GM12891 (cell line): ENCODE measurements around the gene ZDHHC6.
"Not testable (repeated sequence)": the region's sequence is repeated elsewhere in the genome, so short reads cannot be mapped to it uniquely, and the experiment has no call there.

Experiments
- DNase-seq: peaks from one replicate; pipeline ENCODE4 v3.0.0; 2011; ENCODE audit warnings: low spot score; ENCODE audit not compliant: insufficient read length
- FAIRE-seq: peaks from 2 replicates; lab custom pipeline; 2011; peaks lifted over from hg19 to GRCh38; lab: Jason Lieb, UNC
- PAX5 ChIP-seq: IDR thresholded peaks from 2 replicates; pipeline ENCODE4 v1.6.1; 2011; ENCODE audit warnings: low read length, moderate library complexity, mild to moderate bottlenecking; ENCODE audit not compliant: insufficient read depth, severe bottlenecking
- POLR2A ChIP-seq: IDR thresholded peaks from 2 replicates; pipeline ENCODE4 v1.6.1; 2011; ENCODE audit warnings: low read depth, low read length, control low read depth
- POLR2AphosphoS5 ChIP-seq: IDR thresholded peaks from 2 replicates; pipeline ENCODE4 v1.6.1; 2011; ENCODE audit warnings: low read depth, low read length, control low read depth
- POU2F2 ChIP-seq: IDR thresholded peaks from 2 replicates; pipeline ENCODE4 v1.6.1; 2011; ENCODE audit warnings: low read depth, mild to moderate bottlenecking, control low read depth, low read length, moderate library complexity
- SPI1 ChIP-seq: IDR thresholded peaks from 2 replicates; pipeline ENCODE4 v1.6.1; 2011; ENCODE audit warnings: low read depth, low read length, control low read depth
- TAF1 ChIP-seq: IDR thresholded peaks from 2 replicates; pipeline ENCODE4 v1.6.1; 2011; ENCODE audit warnings: low read depth, low read length, control low read depth

Gene ZDHHC6

GRCh38 chr10:112424651-112425050 lies 22.1 kb downstream of the ZDHHC6 start:
- no peak for TF ChIP-seq PAX5
- FAIRE-seq (no peak), DNase-seq (no peak)

DNA sequence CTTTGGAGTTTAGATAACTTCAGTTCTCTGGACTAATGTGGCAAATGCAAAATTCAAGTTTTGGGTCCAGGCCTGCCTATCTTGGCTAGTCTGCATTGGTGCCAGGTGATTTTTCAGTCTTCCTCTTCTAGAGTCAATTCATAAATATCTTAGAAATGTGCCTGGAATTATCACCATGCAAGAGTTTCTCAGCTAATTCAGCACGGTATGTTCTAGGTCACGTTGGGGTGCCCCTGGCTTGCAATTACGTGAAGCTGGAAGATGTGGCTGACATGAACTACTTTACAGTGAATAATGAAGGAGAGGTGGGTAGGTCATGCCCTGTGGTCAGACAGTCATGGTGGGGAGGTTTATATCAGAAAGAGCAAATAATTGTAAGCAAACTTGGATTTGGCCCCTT lies 25.0 kb downstream of the ZDHHC6 start:
- no peak for TF ChIP-seq TAF1
- TF ChIP-seq POLR2A: no peak
- TF ChIP-seq POLR2AphosphoS5: no peak
- TF ChIP-seq POU2F2: no peak
- TF ChIP-seq SPI1: no peak
- no peak for TF ChIP-seq PAX5
- DNase-seq (no peak), FAIRE-seq (no peak)

GRCh38 chr10:112412696-112413095 lies 34.0 kb downstream of the ZDHHC6 start:
- TF ChIP-seq SPI1: no peak
- TF ChIP-seq POLR2A: no peak
- no peak for TF ChIP-seq TAF1
- TF ChIP-seq PAX5: no peak
- no peak for TF ChIP-seq POLR2AphosphoS5
- no peak for TF ChIP-seq POU2F2
- DNase-seq: no peak
- no peak for FAIRE-seq

GRCh38 chr10:112409755-112410154 lies 37.0 kb downstream of the ZDHHC6 start:
- FAIRE-seq: no peak
- DNase-seq: no peak
- TF ChIP-seq PAX5: no peak
- TF ChIP-seq POLR2AphosphoS5: no peak
- TF ChIP-seq TAF1: no peak
- no peak for TF ChIP-seq POLR2A
- TF ChIP-seq POU2F2: no peak
- TF ChIP-seq SPI1: no peak

DNA sequence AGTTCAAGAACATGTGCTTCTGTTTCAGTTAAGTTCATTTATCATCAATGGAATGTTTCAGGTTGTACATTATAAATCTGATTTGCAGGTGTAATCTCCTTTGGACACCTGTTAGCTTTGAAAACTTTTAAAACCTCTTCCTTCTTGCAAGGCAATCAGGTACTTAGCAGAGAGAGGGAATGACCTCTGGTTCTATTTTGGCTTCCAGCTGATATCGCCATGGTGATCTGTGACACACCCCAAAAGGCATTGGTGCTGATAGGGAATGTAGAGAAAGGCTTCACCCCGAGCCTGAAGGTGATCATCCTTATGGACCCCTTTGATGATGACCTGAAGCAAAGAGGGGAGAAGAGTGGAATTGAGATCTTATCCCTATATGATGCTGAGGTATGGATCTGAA lies 37.4 kb downstream of the ZDHHC6 start:
- FAIRE-seq (no peak), DNase-seq (no peak)
- TF ChIP-seq SPI1 (no peak), POU2F2 (no peak), POLR2AphosphoS5 (no peak), TAF1 (no peak), PAX5 (no peak), POLR2A (no peak)

- TF ChIP-seq TAF1: no peak
- TF ChIP-seq POLR2A: no peak
- TF ChIP-seq POLR2AphosphoS5: no peak
- no peak for TF ChIP-seq PAX5
- DNase-seq (no peak), FAIRE-seq (no peak)
These were observed 39.0 kb downstream of the ZDHHC6 start for GRCh38 chr10:112407696-112408095.

DNA sequence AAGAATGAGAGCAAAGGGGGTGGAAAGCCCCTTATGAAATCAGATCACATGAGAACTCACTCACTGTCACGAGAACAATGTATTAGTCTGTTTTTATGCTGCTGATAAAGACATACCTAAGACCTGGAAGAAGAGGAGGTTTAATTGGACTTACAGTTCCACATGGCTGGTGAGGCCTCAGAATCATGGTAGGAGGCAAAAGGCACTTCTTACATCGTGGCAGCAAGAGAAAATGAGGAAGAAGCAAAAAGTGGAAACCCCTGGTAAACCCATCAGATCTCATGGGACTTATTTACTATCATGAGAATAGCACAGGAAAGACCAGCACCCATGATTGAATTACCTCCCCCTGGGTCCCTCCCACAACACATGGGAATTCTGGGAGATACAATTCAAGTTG lies 39.9 kb downstream of the ZDHHC6 start:
- FAIRE-seq, DNase-seq: not testable (repeated sequence)

DNA sequence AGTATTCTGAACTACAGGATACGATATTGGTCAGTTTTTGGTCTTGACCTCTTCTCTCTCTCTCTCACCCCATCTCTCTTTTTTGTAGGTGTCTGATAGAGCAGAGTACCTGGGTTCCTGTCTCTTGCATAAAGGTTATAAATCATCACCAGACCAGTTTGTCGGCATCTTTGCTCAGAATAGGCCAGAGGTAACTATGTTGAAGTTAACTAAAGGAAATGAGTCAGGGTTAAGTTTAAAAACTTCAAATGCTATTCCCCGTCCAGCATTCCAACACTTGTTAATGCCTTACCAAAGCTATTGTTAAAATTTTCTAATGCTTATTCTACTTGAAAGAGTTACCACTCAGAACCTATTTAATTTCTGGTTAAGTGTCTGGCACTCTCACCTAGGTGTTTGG lies 42.1 kb downstream of the ZDHHC6 start:
- FAIRE-seq (no peak), DNase-seq (no peak)
- TF ChIP-seq TAF1 (no peak), SPI1 (no peak), PAX5 (no peak), POU2F2 (no peak), POLR2A (no peak), POLR2AphosphoS5 (no peak)

GRCh38 chr10:112402917-112403316 lies 43.8 kb downstream of the ZDHHC6 start:
- TF ChIP-seq PAX5: no peak
- TF ChIP-seq POLR2AphosphoS5: no peak
- no peak for TF ChIP-seq SPI1
- TF ChIP-seq TAF1: no peak
- no peak for TF ChIP-seq POU2F2
- TF ChIP-seq POLR2A: no peak
- FAIRE-seq (no peak), DNase-seq (no peak)

DNA sequence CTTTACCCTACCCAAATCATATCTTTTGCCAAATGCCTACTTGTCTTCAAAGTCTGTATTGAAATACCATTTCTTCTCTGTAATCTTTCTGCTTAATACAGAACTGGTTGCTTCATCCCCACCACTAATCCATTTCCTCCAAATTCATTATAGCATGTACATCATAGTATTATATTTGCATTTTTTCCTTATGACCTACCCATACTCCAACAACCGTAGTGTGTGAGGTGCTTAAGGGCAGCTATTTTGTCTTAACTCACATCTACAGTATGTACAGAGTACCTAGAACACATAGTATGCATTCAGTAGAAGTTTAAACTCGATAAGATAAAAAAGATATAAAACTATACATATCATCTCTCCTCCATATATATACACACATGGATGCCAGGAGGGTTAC lies 49.1 kb downstream of the ZDHHC6 start:
- DNase-seq (no peak), FAIRE-seq (no peak)
- TF ChIP-seq POLR2AphosphoS5: no peak
- no peak for TF ChIP-seq POU2F2
- TF ChIP-seq SPI1: no peak
- no peak for TF ChIP-seq TAF1
- no peak for TF ChIP-seq PAX5
- no peak for TF ChIP-seq POLR2A

GRCh38 chr10:112395809-112396530 lies 50.7 kb downstream of the ZDHHC6 start:
- DNase-seq (no peak), FAIRE-seq (no peak)

More at GRCh38 chr10:112395809-112396530, 50.7 kb downstream of the ZDHHC6 start:
- no peak for TF ChIP-seq SPI1
- no peak for TF ChIP-seq TAF1
- no peak for TF ChIP-seq PAX5
